HT1080 (cell line): ENCODE measurements around the gene ANKRD11. TPM values are rescaled to one million over a fixed set of nuclear protein-coding genes. Genes with fewer than 3 reads are reported as not detected.

Experiments used
- DNase-seq: peaks from one replicate; pipeline ENCODE4 v3.0.0-alpha.2; 2015; ENCODE audit warnings: low read depth
- total RNA-seq: library from RNA; depleted of rRNA; stranded (reverse); fragments of >200 nt; shearing (Covaris generic); gene quantifications from 2 replicates; pipeline ENCODE4 v1.2.3, GENCODE V29; 2014

ANKRD11 gene
- total RNA-seq, 1 experiment from 2014 or later = 79.1 TPM

- no peak for DNase-seq
Measured at GRCh38 chr16:89352091-89352681, 138.2 kb downstream of the ANKRD11 start.

- DNase-seq = no peak
Measured at GRCh38 chr16:89351645-89352044, 138.7 kb downstream of the ANKRD11 start.

- no peak for DNase-seq
Measured at GRCh38 chr16:89350701-89351380, 139.5 kb downstream of the ANKRD11 start.

DNA sequence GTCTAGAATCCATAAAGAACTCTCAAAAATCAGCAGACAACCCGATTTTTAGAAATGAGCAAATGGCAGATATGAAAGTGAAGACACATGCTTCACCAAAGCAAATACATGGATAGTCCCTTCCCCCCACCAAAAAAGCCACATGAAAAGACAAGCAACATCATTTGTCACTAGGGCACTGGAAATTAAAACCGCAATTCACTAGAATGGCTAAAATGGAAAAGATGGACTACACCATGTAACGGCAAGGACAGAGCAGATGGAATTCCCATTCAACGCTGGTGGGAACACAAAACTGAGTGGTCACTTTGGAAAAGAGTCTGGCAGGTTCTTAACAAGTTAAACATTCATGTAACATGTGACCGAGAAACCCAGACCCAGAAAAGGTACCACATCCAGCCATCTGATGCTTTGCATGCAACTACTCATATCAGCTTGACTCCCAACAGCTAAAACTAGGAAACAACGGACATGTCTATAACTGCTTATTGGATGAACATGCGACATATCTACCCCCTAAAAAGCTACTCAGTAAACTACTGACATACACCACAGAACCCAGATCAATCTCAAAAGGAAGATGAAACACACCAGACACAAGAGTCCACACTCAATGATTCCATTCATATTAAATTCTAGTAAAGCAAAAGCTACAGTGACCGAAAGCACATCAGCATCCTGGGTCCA, 140.3 kb downstream of the ANKRD11 start:
- DNase-seq = no peak

DNA sequence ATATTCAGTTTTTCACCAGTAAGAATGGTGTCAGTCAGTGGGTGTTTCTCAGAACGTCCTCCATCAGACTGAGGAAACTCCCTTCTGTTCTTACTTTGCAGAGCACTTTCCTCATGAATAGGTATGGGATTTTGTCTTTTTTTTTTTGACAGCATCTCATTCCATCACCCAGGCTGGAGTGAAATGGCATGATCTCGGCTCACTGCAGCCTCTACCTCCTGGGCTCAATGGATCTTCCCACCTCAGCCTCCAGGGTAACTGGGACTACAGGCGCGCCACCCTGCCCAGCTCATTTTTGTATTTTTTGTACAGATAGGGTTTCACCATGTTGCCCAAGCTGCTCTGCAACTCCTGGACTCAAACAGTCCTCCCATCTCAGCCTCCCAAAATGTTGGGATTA, 142.6 kb downstream of the ANKRD11 start:
- DNase-seq = no peak

DNA sequence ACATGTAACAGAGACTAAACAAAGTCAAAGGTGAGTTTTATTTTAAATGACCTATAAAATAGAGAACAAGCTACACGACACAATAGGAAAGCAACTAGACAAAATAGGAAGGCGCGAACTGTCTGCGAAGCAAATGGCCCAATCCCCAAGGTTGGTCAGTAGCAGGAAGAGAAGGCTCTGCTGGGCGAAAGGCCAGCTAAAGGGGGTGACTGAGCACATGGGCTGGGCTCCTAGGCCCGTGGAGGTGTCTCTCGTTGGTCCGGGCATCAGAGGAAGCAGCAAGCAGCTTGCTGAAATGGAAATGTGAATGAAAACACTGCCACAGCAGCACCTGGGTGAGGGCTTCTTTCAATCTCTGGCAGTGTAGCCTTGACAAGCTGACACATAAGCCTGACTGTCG, 143.5 kb downstream of the ANKRD11 start:
- no peak for DNase-seq

- DNase-seq = no peak
Measured at GRCh38 chr16:89345642-89346150, 144.7 kb downstream of the ANKRD11 start.

DNA sequence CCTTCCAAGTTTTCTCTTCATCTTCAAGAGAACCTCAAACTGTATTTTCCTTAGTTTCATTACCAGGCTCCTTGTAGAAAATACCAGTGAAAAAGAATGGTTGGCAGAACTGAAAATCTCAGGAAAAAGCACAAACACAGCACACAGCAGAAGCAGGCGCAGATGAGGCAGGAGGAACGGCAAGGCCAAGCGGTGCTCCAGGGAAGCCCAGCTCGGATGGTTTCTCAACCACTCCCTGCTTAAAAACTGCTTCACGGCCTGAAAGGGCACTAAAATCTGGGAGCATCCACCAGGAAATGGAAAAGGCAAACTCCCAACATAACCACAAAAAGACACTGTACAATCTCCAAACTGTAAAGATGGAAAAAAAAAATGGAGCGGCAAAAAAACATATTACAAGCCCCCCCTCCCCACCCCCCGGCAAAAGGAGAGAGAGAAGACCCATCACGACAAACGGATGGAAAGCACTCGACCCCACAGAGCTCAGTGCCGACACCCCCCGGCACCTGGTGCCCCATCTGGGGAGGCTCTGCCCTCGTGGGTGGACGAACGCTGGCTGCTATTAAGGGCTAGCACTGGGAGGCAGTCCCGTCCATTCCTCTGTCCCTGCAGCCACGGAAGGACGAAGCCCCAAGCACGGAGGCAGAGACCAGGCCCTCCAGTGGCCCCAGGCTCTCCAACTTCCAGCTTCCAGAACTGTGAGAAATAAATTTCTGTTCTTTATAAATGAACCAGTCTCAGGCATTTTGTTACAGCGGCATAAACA, 145.3 kb downstream of the ANKRD11 start:
- no peak for DNase-seq

DNA sequence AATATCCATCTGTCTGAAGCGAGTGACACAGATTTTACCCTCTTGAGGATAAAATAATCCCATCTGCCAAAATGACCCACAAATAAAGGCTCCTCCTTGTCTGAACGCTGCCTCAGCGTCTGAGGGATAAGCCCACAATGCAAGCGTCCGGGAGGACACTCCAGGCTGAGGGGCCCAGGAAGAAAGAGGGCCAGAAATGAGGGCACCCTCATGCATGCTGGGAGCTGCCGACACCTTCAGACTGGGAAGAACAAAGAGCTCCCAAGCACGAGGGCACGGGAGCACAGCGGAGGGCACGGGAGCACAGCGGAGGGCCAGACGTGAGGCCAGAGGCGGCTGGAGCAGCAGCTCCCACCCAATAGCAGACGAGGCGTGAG, 145.9 kb downstream of the ANKRD11 start:
- no peak for DNase-seq

DNA sequence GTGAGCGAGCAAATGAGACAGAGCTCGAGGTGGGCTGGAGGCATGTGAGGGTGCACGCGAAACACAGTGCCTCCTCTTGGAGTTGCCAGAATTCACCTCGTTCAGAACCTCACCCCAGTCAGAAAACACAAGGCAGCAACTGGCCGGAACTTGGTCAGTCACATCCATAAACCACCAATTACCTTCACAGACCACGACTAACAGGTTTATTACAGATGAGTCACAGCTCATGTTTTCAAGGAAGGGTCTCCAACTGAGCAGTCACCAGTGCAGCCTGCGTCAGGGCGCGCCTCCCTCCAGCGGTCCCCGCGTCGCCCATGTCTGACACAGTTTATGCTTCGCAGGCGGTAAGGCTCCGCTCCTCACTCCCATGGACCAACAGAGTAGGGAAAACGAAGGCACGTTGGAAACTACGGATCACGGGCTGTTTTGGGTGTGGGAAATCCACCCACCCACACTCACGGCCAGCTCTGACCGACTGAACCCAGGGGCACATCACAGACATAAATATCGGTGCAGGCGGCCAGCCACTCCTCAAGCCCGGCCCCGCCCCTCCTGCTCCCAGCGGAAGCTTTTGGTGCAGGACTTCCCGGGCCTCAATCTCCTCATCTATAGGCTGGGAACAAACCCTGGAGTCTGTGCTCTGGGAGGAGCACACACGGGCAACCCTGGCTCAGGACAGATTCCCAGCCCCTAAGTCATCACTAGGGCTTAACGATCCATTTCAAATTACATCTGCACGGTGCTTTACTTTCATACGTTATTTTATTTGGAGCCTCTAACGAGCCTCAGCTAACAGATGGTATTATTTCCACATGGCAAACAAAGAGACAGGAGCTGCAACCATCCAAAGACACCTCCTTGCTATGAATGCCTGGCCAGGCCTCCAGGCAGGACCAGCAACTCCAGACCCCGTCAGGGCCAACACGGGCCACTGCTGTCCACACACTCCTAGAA, 146.6 kb downstream of the ANKRD11 start:
- peak; percentile 89 for DNase-seq

DNA sequence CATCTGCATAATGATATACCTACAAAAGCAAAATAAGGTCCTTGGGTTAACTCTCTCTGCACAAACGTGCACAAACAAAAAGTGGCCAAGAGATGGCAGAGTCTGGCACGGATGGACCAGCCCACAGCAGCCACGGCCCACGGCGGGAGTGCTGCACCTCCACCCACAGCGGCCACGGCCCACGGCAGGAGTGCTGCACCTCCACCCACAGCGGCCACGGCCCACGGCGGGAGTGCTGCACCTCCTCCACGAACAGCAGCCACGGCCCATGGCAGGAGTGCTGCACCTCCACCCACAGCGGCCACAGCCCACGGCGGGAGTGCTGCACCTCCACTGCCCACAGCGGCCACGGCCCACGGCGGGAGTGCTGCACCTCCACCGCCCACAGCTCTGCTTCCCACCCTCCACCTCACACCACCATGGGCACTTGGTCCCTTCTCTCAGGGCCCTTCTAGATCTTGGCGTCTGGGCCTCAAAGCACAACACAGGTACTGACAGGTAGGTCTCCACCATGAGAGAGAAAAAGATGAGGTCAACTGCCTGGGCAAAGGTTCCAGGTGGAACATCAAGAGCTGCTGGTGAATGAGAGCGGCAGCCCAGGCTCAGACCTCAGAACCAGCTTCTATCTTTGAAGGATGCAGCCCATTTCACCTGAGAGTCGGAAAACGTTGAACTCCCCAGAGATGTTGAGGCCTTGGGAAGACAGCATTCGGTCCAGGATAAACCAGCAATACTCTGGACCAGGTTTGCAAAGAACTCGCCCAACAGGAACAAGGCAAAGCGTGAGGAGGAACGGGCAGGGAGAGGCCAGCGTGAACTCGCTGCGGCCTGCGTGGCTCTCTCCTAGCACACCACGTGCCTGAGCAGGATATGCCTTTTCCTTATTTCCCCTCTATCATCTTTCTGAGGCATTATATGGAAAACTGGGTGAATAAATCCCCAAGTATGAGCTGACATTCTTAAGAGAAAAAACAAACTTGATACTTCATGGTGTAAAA, 148.4 kb downstream of the ANKRD11 start:
- no peak for DNase-seq

- no peak for DNase-seq
Measured at GRCh38 chr16:89341279-89341678, 149.1 kb downstream of the ANKRD11 start.

- DNase-seq = no peak
Measured at GRCh38 chr16:89338863-89339262, 151.5 kb downstream of the ANKRD11 start.

DNA sequence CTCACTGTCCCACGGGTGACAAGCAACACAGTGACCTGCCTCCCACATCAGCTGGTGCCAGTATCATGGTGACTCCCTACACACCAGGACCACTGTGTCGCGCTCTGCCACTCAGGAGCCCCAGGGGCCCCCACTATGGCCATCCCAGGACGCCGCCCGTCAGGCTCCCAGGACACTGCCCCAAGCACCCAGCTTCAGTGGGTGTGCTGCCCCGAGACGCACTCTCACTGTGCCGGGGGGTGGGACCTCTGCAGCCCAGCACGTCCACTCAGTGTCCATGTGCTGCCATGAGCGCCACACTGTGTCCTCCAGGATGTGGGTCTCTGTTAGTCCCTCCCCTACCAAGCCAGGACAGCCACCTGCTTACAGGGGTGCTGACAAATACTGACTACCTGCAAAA, 152.4 kb downstream of the ANKRD11 start:
- no peak for DNase-seq

- DNase-seq = no peak
Measured at GRCh38 chr16:89335803-89336485, 154.4 kb downstream of the ANKRD11 start.

DNA sequence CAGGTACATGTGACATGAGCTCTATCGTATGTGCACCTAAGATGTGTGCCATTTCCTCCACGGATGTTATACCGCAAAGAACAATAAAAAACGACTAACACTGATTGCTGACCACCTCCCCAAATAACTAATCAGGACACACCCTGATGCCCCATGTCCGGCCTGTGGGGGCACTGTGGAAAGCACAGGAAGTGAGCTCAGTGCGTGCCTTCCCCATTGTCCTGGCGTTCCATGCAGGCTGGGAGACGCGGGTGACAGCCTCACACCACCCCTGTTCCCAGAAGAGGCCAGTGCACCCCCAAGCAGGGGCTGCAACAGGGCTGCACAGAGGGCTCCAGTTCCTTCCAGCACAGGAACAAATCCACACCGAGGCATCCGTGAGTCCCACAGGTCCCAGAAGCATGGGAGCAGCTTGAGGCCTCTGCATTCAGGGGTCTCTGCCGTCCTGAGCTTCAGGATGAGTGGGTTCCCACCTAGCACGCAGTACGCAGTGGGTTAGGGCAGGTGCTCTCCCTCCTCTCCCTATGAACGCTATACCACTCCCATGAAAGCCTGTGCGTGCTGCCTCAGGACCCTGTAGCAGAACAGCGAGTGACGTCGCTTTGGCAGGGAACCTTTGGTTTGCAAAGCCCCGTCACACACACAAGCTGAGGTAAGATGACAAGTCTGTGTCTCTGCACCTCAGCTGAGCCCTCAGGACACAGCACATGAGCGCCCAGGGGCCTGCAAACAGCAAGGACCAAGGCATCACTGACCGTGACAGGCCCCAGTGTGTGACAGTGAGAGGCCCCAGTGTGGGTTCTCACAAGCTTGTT, 155.2 kb downstream of the ANKRD11 start:
- DNase-seq = no peak

GRCh38 chr16:89334461-89334860, 155.9 kb downstream of the ANKRD11 start:
- DNase-seq = no peak

- DNase-seq = no peak
Measured at GRCh38 chr16:89334050-89334449, 156.3 kb downstream of the ANKRD11 start.
